Measurements from ENCODE around the gene SYNM. TPM values are rescaled to one million over a fixed set of nuclear protein-coding genes. Genes with fewer than 3 reads are reported as not detected.

The SYNM gene
- total RNA-seq, 1 donor from 2014 or later, result 378 TPM

DNA sequence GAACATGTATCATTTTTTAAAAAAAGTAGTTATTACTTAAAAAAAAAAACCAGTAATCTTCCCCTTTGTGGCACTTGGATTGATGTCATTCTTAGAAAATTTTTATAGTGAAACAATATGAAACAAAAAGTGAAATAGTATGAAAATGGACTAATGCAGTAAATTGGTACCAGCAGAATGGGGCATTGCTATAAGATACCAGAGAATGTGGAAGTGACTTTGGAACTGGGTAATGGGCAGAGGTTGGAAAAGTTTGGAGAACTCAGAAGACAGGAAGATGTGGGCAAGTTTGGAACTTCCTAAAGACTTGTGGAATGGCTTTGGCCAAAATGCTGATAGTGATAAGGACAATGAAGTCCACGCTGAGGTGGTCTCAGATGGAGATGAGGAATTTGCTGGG lies 77.9 kb downstream of the SYNM start:
- Histone ChIP-seq H3K9me3 (replicated peaks) (no peaks in the 10 kb centered on the region), H3K36me3 (no peaks in the 10 kb centered on the region), H3K4me1 (peaks cover 38% of the 10 kb centered on the region), H3K4me3 (no peak overlapping the region), H3K27me3 (ENCODE audit: low read depth) (no peaks in the 10 kb centered on the region), H3K27ac (replicated peaks) (no peak overlapping the region)
- intact Hi-C loops (cut with micrococcal nuclease), result no loop called here
- no peak for DNase-seq
- TF ChIP-seq, protein P1, sequence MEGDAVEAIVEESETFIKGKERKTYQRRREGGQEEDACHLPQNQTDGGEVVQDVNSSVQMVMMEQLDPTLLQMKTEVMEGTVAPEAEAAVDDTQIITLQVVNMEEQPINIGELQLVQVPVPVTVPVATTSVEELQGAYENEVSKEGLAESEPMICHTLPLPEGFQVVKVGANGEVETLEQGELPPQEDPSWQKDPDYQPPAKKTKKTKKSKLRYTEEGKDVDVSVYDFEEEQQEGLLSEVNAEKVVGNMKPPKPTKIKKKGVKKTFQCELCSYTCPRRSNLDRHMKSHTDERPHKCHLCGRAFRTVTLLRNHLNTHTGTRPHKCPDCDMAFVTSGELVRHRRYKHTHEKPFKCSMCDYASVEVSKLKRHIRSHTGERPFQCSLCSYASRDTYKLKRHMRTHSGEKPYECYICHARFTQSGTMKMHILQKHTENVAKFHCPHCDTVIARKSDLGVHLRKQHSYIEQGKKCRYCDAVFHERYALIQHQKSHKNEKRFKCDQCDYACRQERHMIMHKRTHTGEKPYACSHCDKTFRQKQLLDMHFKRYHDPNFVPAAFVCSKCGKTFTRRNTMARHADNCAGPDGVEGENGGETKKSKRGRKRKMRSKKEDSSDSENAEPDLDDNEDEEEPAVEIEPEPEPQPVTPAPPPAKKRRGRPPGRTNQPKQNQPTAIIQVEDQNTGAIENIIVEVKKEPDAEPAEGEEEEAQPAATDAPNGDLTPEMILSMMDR (IDR thresholded peaks at IDR 0.05; ENCODE audit: borderline replicate concordance), result no peak

Other genes starting within 250 kb of the SYNM start
- gene PGPEP1L, start 97.3 kb upstream of the SYNM start, total RNA-seq, result 0.30 TPM
- 11.4 TPM for gene TTC23, start 144.5 kb downstream of the SYNM start, total RNA-seq
- gene LRRC28, start 146.4 kb downstream of the SYNM start, total RNA-seq, result 22.9 TPM